Left renal cortex interstitium (tissue), 4 donors: ENCODE measurements around the gene SCGB1C2. TPM values are rescaled to one million over a fixed set of nuclear protein-coding genes. Genes with fewer than 3 reads are reported as not detected.
"Not testable (repeated sequence)": the region's sequence is repeated elsewhere in the genome, so short reads cannot be mapped to it uniquely, and the experiment has no call there.

Experiments
- DNase-seq, 4 donors: peaks; one replicate each; pipeline ENCODE4 v3.0.0-alpha.2; 2013; ENCODE audit warnings: low read depth in 4 of 4, low spot score in 2 of 4, missing footprints in 1 of 4
- polyA plus RNA-seq, 4 donors: library from polyadenylated mRNA; unstranded; fragments of 120-200 nt; gene quantifications; one replicate each; pipeline ENCODE4 v1.2.1, GENCODE V29; 2013; ENCODE audit not compliant: insufficient read length in 4 of 4

SCGB1C2 gene
- polyA plus RNA-seq: 1 to 10 TPM; 1.4 to 2.1 (median 2.0) TPM

DNA sequence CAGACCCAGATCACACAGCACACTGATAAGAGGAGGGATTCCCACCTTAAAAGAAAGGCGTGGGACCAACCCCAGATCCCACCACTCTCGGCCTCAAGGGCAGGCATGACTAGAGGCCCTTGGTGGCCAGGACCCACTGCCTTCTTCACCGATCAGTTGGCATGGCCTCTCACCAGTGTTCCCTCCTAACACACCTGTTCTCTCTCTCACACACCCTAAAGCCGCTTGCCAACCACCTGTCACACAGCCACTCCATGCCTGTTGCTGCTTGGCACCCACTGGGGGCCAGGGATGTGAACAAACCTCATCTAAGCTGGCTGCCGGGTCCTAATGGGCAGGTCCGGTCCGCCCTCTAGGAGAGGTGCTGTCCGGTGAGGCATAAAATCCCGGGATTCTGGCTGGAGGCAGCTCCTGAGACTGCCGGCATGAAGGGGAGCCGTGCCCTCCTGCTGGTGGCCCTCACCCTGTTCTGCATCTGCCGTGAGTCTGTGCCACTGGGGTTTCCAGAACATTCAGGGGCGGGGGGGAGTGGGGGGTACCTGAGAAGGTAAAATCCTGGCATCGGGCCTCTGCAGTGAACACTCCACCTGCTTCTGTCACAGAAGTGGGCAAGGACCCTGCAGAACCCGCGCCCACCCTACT is at the start of gene SCGB1C2:
SCGB1C2 (plus strand) TSS at position 404 of the 642 bp plus-strand sequence; CDS start at position 426, 22 bp downstream.
- not testable (repeated sequence) for DNase-seq

DNA sequence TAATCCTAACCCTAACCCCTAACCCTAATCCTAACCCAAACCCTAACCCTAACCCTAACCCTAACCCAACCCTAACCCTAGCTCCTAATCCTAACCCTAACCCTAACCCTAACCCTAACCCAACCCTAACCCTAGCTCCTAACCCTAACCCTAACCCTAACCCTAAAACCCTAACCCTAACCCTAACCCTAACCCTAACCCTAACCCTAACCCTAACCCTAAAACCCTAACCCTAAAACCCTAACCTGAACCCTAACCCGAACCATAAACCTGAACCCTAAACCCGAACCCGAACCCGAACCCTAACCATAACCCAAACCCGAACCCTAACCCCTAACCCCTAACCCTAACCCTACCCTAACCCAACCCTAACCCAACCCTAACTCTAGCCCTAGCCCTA is 24.3 kb upstream of the SCGB1C2 start:
- not testable (repeated sequence) for DNase-seq

DNA sequence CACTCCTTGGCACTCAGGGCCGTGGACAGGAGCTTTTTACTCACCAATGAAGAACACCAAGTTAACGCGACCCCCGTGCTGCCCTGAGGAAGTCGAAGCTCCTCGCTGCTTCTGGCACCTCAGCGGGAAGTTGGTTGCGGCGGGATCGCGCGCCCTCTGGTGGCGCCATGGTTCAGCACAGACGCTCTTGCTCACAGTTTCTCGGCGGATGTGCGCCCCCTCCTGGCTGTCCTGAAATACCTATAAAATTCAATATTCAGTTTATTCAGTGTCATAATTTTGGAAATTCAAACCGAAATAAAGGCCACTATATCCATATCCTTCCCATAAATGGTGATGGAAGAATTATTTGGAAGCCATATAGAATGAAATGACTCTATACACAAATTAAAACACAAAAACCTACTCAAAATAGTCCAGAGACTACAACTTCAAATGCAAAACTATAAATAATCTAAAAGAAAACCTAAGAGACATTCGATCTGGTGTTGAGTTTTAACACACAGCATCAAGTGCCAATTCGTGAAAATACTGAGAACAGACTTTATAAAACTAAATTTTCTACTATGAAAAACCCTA is 18.9 kb upstream of the SCGB1C2 start:
- not testable (repeated sequence) for DNase-seq

DNA sequence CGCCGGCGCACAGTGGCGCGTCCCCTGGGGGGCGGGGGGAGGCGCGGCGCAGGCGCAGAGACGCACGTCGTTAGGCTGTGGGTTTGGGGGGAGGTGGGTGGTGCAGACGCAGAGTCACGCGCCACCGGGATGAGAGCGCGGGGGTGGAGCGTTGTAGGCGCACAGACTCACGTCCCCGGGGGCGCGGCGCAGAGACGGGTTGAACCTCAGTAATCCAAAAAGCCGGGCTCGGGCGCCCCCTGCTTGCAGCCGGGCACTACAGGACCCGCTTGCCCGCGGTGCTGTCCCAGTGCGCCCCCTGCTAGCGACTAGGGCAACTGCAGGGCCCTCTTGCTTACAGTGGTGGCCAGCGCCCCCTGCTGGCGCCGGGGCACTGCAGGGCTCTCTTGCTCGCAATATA is 3.4 kb upstream of the SCGB1C2 start:
- not testable (repeated sequence) for DNase-seq

DNA sequence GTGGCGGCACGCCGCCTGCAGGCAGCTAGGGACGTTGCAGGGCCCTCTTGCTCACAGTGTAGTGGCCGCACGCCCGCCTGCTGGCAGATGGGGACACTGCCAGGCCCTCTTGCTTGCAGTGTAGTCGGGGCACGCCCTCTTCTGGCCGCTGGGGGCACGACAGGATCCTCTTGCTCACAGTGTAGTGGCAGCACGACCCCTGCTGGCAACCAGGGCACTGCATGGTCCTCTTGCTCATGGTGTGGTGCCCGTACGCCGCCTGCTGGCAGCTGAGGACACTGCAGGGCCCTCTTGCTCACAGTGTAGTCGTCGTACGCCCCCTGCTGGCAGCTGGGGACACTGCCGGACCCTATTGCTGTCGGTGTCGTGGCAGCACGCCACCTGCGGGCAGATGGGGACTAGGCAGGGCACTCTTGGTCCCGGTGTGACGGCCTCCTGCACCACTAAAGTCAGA is 3.0 kb upstream of the SCGB1C2 start:
- DNase-seq: not testable (repeated sequence)

DNA sequence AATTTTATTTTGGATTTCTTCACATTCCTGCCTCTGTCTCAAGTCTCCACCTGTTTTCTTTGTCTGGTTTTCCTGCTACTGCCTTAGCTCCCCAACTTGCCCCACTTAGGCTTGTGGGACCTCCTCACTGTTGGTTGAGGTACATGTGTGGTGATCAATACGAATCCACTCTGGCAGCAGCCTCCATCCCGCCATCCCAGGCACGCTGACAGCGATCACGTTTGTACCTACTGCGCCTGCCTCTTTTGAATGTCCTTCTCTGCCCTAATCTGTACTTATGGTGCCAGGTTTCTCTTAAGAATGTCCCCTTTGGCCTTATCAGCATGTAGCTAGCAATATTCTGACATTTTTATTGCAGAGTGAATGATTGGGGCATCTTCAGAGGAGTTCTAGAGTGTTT is 2.3 kb upstream of the SCGB1C2 start:
- DNase-seq: not testable (repeated sequence)

DNA sequence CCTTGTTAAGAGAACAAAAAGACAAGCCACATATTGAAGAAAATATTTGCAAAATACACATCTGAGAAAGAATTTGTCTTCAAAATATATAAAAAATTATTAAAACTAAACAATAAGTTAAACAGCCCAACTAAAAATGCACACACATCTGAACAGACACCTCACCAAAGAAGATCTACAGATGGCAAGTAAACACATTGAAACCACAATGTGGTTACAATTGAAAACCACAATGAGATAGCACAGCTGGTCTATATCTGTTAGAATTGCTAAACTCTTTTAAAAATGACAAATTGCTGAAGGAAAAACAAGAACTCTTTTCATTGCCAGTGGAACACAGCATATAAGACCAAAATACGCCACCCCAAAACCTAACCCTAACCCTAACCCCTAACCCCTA is 1.5 kb upstream of the SCGB1C2 start:
- DNase-seq: not testable (repeated sequence)

DNA sequence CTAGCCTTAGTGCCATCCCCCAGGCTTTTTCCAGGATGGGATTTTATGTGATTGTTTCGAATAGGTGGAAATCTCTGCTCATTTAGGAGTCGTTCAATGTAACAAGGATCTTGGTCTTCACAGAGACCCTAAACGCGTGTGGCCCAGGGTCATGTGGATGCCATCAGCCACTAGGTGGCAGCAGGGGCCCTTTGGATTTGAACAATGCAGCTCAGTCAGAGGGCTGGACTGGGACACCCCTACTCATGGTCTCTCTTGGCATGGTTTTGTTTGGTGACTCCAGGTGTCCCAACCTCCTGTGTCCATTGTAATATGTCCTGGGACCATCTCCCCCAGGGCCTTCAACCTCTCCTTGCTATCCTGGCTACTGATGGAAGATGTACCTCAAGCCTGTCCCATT is 838 bp upstream of the SCGB1C2 start:
- DNase-seq: not testable (repeated sequence)

DNA sequence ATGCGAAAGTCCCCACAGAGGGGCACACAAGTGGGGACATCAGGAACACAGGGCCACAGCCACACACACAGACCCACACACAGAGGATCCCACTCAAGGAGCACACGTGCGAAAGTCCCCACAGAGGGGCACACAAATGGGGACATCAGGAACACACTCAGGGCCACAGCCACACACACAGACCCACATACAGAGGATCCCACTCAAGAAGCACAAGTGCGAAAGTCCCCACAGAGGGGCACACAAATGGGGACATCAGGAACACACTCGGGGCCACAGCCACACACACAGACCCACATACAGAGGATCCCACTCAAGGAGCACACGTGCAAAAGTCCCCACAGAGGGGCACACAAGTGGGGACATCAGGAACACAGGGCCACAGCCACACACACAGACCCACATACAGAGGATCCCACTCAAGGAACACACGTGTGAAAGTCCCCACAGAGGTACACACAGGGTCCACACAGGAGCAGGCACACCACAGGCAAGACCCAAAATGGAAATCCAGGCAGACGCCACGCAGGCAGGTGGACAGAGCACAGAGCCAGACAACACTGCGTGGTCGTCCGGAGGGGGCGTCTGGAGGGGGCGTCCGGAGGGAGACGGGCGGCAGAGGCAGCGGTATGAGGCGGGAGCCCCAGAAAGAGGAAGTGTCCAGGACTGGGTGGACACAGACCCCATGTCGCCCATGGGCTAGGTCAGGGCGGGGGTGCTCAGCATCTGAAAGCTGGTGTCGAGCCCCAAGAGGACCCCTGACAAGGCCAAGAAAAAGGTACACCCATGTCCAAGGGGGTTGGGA is 2.2 kb downstream of the SCGB1C2 start:
- not testable (repeated sequence) for DNase-seq

DNA sequence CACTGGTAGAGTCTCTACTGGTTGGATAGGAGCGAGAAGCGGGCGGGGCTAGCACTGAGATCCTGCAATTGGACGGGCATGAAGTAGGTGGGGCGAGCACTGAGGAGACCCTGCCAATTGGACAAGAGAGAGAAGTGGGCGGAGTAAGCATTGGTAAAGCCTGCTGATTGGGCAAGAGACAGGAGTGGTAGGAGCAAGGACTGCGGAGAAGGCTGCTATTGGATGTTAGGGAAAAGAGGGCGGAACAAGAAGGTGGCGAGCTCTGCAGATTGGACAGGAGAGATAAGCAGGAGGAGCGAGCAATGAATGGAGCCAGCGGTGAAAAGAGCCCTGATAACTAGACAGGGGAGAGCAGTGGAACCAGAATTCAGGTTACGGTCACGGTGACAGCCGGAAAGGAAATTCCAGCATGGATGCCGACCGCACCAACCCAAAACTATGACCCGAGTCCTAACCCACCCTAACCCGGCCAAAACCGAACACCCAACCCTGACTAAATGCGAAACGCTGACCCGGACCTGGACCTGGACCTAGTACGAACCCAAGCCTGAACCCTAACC is 4.8 kb downstream of the SCGB1C2 start:
- DNase-seq: no peak

DNA sequence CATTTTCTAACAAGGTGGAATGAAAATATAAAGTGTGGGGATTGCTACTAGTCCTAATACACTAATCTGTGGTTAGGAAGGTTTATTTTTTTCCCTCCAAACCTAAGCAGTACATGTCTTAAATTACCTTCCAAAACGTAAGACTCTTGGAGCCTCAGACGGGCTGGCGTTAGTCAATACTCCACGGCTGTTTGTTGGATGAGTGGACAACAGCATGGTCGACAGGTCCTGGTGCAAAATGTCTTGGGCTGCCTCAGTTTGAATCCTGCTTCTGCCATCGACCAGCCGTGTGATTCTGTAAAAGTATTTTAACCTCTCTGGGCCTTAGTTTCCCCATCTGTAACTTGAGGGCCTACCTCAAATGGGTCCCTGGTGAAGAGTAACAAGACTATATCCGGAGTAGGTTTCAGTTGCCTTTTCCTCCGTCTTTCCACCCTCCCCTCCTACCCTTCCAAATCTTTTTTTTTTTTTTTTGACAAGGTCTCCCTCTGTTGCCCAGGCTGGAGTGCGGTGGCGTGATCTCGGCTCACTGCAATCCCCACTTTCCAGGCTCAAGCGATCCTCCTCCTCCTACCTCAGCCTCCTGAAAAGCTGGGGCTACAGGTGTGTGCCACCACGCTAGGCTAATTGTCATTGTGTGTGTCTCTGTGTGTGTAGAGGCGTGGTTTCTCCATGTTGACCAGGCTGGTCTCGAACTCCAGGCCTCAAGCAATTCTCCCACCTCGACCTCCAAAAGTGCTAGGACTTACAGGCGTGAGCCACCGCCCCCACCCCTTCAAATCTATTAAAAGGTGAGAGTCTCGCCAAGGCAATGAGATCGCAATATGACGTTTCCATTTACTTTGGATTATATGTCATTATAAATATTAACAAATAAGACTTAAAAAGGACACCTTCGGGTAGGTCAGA is 5.8 kb downstream of the SCGB1C2 start:
- DNase-seq: no peak

DNA sequence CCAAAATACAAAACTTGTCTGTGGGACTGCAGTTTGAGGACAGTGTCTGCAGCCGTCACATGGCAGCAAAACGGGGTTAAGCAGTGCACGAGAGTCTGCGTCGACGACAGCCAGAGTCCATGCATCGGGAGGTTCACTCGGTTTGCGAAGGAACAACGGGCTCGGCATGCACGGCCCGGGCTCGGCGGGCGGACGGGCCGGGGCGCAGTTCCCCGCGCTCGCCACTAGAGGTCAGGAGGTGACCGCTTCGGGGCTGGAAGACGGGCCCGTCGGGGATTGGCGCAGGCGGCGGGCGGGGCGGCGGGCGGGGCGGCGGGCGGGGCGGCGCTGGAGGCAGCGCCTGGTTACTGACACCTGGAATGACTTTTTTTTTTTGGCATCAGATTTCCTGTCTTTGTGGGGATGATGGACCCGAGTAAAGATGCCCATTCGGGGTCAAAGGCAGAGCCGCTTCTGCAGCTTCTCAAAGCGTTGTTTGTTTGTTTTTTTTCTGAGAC is 6.5 kb downstream of the SCGB1C2 start:
- DNase-seq: peak in 2 of 4 donors; percentile 45 to 50

DNA sequence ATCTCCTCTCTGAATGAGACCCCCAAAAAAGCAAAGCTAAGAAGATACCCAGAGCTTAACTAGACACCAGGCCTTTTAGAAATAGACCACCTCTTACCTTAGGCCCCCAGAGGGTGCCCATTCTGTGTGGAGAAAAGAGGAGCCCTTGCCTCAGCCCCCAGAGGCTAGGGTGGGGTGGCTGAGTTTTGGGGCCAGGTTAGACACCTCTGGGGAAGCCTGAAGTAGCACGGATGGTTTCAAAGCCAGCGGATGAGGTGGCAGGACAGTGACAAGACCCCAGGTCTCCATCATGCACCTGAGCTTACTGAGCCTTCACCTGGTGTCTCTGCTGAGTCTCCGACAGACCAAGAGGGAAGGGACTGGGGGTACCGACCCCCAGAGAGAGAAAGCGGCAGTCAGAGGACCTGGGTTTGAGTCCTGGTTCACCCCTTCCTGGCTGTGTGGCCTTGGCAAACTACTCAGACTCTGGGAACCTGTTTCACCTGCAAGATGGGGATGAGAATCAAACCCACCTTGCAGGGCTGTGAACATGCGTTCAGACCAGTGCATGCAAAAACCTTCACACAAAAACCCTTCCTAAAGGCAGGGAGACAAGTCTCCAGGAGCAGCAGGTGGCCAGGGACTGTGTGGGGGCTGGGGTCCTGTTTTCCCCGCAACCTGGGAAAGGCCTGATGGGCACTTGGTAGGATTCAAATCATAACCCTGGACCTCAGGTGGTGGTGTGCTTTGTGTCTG is 7.7 kb downstream of the SCGB1C2 start:
- no peak for DNase-seq

DNA sequence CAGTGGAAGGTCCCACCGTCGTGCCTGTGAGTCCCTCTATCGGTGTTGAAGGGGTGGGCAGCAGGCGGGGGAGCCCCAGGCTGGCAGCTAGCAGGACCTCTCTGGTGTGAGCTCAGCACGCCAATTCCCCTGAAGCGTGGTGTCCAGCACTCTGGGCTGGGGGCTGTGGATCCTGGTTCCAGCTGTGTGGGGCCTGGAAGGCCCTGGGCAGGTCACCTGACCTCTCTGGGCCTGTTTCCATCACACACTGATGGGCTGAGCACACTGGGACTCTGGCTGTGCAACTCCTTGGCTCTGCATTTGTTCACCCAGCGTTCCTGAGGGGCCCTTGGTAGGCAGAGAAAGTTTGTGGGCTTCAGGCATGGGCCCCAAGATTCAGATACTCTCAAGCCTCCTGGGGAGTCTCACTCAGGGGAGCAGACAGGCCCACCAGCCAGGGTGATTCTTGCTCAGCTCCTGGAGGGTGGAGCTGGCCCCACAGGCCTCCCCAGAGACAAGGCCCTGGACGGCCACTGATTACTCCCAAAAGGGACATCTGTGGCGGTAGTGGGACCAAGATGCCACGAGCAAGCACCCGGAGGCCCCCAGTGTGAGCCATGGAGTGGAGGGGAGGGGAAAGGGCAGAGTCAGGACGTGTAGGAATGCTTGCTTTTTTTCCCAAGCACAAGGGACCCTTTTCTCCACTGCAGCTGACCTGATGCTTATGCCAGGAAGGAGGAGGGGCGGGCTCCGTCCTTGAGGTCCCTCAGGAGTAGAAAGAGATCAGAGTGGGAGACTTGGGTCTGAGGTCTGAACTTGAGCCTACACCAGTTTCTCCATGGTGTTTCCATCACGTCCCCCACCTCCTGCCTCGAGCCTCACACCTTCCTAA is 8.5 kb downstream of the SCGB1C2 start:
- DNase-seq: no peak

DNA sequence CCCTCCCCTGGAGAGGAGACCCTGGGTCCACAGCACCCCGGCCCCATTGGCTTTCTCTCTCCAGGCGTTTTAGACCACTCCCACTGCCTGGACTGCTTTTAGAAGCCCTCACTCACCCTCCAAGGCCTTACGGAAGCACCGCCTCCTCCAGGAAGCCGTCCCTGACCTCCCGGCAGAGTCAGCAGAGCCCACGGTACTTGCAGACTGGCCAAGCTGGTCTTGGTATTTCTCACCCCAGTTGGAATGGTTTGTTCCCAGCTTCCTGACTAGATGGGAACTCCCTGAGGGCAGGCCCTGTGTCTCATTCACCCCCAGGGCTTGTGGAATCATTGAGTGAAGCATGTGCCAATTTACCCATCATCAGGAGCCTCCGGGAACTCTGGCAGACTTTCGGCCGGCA is 9.2 kb downstream of the SCGB1C2 start:
- DNase-seq: no peak

DNA sequence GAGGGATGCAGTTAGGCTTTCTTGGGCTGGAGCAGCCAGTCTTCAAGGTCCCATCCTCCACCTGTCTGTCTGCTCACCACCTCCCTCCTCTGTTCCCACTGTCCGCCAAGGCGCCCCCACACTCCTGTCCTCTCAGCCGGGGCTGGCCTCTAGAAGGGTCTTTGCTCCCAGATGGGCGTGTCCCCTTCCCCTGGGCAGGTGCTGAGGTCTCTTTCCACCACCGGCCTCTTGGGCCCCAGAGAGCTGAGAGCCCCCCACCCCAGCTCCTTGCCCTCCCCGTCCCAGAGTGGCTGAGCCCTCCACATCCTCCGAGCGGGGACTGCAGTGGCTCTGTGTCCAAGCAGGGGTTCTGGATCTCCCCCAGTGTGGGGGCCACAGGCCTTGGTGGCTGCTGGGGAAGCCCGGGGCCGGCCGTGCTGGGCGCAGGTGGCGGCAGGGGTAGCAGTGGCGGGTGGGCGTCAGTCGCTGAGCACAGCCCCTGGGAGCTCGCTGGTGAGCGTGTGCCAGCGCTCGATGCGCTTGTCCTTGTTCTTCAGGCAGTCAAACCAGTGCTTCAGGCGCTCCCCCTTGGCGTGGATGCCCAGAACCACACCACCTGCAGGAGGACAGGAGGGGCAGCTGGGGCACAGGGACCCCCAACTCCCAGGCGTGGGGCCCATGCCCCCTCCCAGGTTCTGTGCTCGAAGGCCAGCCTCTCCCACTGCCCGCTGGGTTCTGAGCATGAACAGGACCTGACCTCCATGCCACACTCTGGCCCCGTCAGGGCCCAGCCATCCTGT is 9.8 kb downstream of the SCGB1C2 start:
- no peak for DNase-seq
